Measurements from ENCODE around the gene G3BP2. TPM values are rescaled to one million over a fixed set of nuclear protein-coding genes. Genes with fewer than 3 reads are reported as not detected.

G3BP2 gene
- total RNA-seq, 1 experiment from 2014 or later = 187 TPM

DNA sequence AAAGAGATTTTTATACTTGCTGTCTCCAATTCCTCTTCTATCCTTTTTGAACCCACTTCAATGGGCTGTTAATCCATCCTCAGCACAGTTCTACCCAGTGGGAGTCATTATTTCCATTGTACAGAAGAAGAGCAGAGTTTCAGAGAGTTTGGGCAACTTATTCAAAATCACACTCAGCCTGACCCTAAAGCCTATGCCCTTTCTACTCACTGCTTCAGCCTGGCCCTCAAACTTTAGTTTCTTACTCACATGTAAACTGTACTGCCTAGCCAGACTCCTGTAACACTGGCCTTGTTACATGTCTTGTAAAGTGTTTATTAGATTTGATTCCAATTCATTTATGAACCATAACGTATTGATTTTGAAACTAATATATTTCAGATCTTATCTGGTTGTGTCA, 26.1 kb upstream of the G3BP2 start:
- Histone ChIP-seq H3K4me3 (ENCODE audit: low read depth, low read length) (no peak overlapping the region), H3K9me3 (no peaks in the 10 kb centered on the region), H3K4me1 (peaks cover 19% of the 10 kb centered on the region), H3K27me3 (replicated peaks; ENCODE audit: control insufficient read depth, insufficient read depth, low read length) (no peaks in the 10 kb centered on the region), H3K36me3 (ENCODE audit: control insufficient read depth, insufficient read depth, low read length) (no peaks in the 10 kb centered on the region)
- TF ChIP-seq CTCF (IDR thresholded peaks at IDR 0.05; ENCODE audit: insufficient read depth in 1 of 2, low read depth in 1 of 2, low read length in 1 of 2, severe bottlenecking in 1 of 2, unreplicated experiment in 1 of 2) = no peak
- no TSS peak for BruUV-seq (replicated peaks)
- intact Hi-C loops (cut with micrococcal nuclease; ENCODE audit: unreplicated experiment) = no loop called here
- CTCF ChIA-PET = no interaction called here
- no peaks in the 10 kb centered on the region for H3K36me3 Mint-ChIP-seq (ENCODE audit: insufficient read depth, unreplicated experiment)
- no peaks in the 10 kb centered on the region for H3K9me3 Mint-ChIP-seq (ENCODE audit: unreplicated experiment)
- POLR2A ChIA-PET = no interaction called here
- no peak overlapping the region for H3K4me3 Mint-ChIP-seq (ENCODE audit: unreplicated experiment)
- no peak overlapping the region for H3K27ac Mint-ChIP-seq (ENCODE audit: unreplicated experiment)
- DNase-seq = no peak
- H3K4me1 Mint-ChIP-seq (ENCODE audit: low read depth, unreplicated experiment) = peaks cover 13% of the 10 kb centered on the region
- no peaks in the 10 kb centered on the region for H3K27me3 Mint-ChIP-seq (ENCODE audit: insufficient read depth, unreplicated experiment)

DNA sequence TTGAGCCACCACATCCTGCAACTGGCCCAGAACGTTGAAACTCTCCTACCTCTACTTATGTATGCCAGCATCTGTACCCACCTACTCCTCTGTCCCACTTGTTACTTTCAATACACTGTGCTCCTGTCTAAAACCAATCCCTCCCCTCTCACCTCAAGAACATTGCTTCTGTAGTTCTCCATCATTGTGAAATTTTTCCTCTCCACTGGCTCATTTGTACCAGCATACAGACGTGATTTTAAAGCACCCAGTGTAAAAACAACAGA, 25.7 kb upstream of the G3BP2 start:
- BruUV-seq (replicated peaks) = no TSS peak
- Histone ChIP-seq H3K27me3 (replicated peaks; ENCODE audit: control insufficient read depth, insufficient read depth, low read length) (no peaks in the 10 kb centered on the region), H3K4me3 (ENCODE audit: low read depth, low read length) (no peak overlapping the region), H3K4me1 (peaks cover 17% of the 10 kb centered on the region), H3K36me3 (ENCODE audit: control insufficient read depth, insufficient read depth, low read length) (no peaks in the 10 kb centered on the region), H3K9me3 (no peaks in the 10 kb centered on the region)
- H3K4me3 Mint-ChIP-seq (ENCODE audit: unreplicated experiment) = no peak overlapping the region
- peaks cover 3% of the 10 kb centered on the region for H3K36me3 Mint-ChIP-seq (ENCODE audit: insufficient read depth, unreplicated experiment)
- TF ChIP-seq CTCF (IDR thresholded peaks at IDR 0.05; ENCODE audit: insufficient read depth in 1 of 2, low read depth in 1 of 2, low read length in 1 of 2, severe bottlenecking in 1 of 2, unreplicated experiment in 1 of 2) = no peak
- ChIA-PET POLR2A (no interaction called here), CTCF (no interaction called here)
- peaks cover 13% of the 10 kb centered on the region for H3K4me1 Mint-ChIP-seq (ENCODE audit: low read depth, unreplicated experiment)
- DNase-seq = no peak
- H3K9me3 Mint-ChIP-seq (ENCODE audit: unreplicated experiment) = no peaks in the 10 kb centered on the region
- intact Hi-C loops (cut with micrococcal nuclease; ENCODE audit: unreplicated experiment) = no loop called here
- H3K27me3 Mint-ChIP-seq (ENCODE audit: insufficient read depth, unreplicated experiment) = no peaks in the 10 kb centered on the region
- no peak overlapping the region for H3K27ac Mint-ChIP-seq (ENCODE audit: unreplicated experiment)

- CTCF ChIA-PET = no interaction called here
- Histone ChIP-seq H3K9me3 (no peaks in the 10 kb centered on the region), H3K4me1 (peaks cover 12% of the 10 kb centered on the region), H3K36me3 (ENCODE audit: control insufficient read depth, insufficient read depth, low read length) (no peaks in the 10 kb centered on the region), H3K4me3 (ENCODE audit: low read depth, low read length) (no peak overlapping the region), H3K27me3 (replicated peaks; ENCODE audit: control insufficient read depth, insufficient read depth, low read length) (no peaks in the 10 kb centered on the region)
- no peak for TF ChIP-seq CTCF (IDR thresholded peaks at IDR 0.05; ENCODE audit: insufficient read depth in 1 of 2, low read depth in 1 of 2, low read length in 1 of 2, severe bottlenecking in 1 of 2, unreplicated experiment in 1 of 2)
- peaks cover 11% of the 10 kb centered on the region for H3K4me1 Mint-ChIP-seq (ENCODE audit: low read depth, unreplicated experiment)
- H3K27ac Mint-ChIP-seq (ENCODE audit: unreplicated experiment) = no peak overlapping the region
- H3K27me3 Mint-ChIP-seq (ENCODE audit: insufficient read depth, unreplicated experiment) = no peaks in the 10 kb centered on the region
- no TSS peak for BruUV-seq (replicated peaks)
- POLR2A ChIA-PET = no interaction called here
- intact Hi-C loops (cut with micrococcal nuclease; ENCODE audit: unreplicated experiment) = no loop called here
- no peak overlapping the region for H3K4me3 Mint-ChIP-seq (ENCODE audit: unreplicated experiment)
- peaks cover 6% of the 10 kb centered on the region for H3K36me3 Mint-ChIP-seq (ENCODE audit: insufficient read depth, unreplicated experiment)
- no peak for DNase-seq
- H3K9me3 Mint-ChIP-seq (ENCODE audit: unreplicated experiment) = no peaks in the 10 kb centered on the region
These were observed 25.2 kb upstream of the G3BP2 start for GRCh38 chr4:75698162-75698962.

Data from Caco-2 (cell line).